HG03342 (cell line): ENCODE data around the gene TMEM164.

ENCODE experiments used
- ATAC-seq: cut with Tn5 transposase; IDR thresholded peaks from one replicate; pipeline ENCODE4 v1.9.1; 2021; ENCODE audit warnings: mild to moderate bottlenecking, moderate library complexity; ENCODE audit not compliant: unreplicated experiment

The TMEM164 gene

GRCh38 chrX:110062919-110063318 is 60.0 kb downstream of the TMEM164 start:
- ATAC-seq: no peak

GRCh38 chrX:110066488-110067225 is 63.7 kb downstream of the TMEM164 start:
- no peak for ATAC-seq

- ATAC-seq: no peak
Observed at GRCh38 chrX:110070970-110071369, 68.1 kb downstream of the TMEM164 start.

GRCh38 chrX:110081320-110081719 is 78.4 kb downstream of the TMEM164 start:
- ATAC-seq: no peak

DNA sequence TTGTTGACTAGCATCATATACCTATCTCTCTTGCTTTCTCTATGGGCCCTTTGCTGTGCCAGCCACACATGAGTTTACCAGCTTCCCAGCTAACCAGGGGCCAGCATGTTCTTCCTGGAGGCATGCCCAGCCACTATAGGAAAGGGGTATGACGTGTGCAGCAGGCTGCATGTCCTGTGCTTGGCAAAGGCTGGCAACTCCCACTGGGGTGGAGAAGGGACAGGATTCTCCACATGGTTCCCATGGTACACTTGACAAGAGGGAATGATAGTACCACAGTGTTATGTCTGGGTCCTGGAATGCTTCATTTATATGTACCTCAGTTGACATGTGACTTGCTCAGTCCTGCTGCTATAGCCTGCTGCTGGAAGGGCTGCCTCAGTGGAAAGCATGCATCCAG is 78.8 kb downstream of the TMEM164 start:
- no peak for ATAC-seq

DNA sequence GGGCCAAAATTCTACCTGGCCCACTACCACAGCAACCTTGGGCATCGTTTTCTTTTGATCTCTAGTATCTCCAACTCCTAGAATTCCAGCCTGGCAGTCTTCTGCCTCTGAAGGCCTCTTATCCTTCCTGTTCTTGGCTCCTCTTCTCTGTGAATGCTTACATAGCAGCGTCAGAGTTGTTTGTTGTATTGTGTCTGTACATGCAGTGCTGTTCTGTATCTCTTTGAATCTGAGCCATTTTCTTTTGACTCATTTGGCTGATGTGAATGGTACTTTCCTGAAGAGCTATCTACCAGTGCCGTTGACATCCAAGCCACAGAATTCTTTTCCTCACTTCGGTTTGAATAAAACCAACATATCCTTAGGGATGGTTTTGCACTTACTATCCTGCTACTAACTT is 79.2 kb downstream of the TMEM164 start:
- ATAC-seq: no peak

DNA sequence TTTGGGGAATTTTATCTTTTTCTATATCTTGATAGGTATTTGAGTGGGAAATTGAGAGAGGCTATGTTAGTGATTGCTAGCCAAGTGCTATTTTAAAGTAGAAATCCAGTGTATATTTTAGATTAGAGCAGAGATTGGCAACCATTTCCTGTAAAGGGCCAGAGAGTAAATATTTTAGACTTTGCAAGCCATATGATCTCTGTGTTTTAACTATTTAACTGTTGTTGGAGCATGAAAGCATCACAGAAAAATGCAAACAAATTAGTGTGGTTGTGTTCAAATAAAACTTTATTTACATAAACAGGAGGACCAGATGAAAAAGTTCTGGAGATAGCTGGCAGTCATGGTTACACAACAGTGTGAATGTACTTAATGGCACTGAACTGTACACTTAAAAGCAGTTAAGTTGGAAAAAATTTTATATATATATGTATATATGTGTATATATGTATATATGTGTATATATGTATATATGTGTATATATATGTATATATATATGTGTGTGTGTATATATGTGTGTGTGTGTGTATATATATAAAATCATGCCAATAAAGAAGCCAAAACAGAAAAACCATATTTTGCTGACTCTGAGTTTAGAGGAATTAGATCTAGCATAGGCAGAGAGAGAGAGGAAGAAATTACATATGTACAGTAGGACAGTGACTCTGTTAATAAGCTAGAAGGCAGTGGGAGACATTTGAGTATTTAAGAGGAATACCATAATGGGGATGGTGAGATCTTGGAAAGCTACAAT is 83.4 kb downstream of the TMEM164 start:
- no peak for ATAC-seq

DNA sequence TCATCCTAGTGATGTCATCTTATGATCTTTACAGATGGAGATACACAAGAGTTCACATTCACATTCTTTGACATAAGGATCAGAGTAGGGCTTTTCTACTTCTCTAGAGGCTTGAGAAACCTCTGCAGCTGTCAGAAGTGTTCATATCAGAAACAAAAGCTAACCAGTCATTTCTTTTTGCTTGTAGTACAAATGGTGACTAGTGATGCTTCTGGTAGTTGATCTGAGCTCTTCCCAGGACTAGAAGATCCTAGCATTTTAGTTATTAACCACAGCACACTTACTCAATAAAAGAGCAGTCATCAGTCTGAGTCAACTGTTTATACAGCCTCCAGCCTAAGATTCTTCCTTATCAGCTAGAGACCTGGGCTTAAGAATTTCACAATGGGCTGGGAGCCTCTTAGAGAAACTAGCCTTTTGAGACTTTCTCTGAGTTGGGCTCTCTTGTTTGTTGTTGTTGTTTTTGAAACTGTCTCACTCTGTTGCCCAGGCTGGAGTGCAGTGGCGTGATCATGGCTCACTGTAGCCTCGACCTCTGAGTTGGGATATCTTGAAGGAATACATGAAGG is 84.1 kb downstream of the TMEM164 start:
- peak; percentile 51 for ATAC-seq

- peak; percentile 16 for ATAC-seq
Observed at GRCh38 chrX:110087485-110088356, 84.8 kb downstream of the TMEM164 start.

DNA sequence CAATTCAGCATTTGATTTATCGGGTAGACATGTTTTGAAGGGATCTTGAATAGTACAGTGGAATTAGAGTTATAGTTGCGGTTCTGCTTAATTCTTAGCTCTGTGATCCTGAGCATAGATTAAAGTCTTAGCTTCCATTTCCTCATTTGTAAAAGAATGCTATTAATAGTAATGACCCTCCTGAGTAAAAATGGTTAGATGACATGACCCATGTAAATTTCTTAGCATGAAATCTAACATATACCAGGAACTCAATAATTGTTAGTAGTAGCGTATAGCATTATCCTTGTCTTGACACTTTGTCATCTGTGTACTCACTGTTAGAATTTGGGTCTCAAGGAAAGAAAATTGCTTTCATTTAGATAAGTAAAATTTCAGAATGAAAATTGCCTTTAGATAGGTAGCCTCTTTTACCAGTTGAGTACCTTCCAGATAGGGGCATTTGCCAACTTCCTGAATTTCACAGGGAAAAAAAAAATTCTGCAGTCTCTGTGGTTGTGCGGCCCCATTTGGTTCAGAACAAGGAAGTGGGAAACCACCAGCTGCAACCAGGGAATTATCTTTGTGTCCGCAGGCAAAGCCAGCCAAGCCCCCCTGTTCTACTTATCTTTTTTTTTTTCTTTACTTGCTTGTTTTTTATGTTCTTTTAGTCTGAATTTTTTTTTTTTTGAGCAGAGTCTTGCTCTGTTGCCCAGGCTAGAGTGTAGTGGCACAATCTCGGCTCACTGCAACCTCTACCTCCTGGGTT is 86.9 kb downstream of the TMEM164 start:
- no peak for ATAC-seq

GRCh38 chrX:110097920-110098319 is 95.0 kb downstream of the TMEM164 start:
- no peak for ATAC-seq

DNA sequence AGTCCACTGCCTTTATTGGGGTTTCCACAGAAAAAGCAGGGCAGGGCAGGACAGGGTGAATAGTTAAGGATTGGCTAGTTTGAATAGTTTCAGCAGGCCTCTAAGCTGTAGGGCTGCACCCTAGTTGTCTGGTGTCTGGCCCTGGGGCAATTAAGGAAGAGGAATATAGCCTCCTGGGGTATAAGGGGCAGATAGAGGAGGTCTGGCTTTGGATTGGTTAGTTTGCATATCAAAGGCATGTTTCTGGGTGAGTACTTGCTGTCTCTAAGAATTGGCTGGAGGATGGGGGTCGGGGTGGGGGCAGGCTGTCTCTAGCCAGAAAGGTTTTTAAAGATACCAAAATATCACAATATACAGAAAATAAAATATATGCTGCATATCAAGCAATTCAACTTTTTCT is 100.4 kb downstream of the TMEM164 start:
- no peak for ATAC-seq

GRCh38 chrX:110104078-110104477 is 101.2 kb downstream of the TMEM164 start:
- no peak for ATAC-seq

GRCh38 chrX:110108381-110108821 is 105.5 kb downstream of the TMEM164 start:
- peak; percentile 81 for ATAC-seq

DNA sequence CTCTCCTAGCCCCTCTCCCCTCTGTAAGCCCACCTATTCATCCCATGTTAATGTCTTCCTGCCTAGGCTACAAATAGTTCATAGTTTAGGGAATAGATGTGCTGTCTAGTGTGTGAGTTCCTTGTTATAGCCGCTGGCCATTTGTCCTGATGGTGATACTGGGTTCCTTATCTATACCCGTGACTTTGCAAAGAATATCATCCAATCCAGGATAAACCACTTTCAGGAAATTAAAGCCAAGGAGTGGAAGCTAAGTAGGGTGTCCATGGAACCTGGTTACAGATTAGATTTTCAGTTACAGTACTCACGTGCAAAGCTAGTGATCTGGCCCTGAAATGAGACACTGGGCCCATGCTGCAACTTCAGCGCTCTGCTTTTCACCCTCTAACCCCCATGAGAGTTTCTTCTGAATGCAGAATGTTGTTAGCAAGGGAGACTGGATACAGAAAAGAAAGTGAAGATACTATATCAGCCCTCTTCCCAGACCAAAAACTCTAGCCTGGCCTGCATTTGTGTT is 111.4 kb downstream of the TMEM164 start:
- no peak for ATAC-seq

DNA sequence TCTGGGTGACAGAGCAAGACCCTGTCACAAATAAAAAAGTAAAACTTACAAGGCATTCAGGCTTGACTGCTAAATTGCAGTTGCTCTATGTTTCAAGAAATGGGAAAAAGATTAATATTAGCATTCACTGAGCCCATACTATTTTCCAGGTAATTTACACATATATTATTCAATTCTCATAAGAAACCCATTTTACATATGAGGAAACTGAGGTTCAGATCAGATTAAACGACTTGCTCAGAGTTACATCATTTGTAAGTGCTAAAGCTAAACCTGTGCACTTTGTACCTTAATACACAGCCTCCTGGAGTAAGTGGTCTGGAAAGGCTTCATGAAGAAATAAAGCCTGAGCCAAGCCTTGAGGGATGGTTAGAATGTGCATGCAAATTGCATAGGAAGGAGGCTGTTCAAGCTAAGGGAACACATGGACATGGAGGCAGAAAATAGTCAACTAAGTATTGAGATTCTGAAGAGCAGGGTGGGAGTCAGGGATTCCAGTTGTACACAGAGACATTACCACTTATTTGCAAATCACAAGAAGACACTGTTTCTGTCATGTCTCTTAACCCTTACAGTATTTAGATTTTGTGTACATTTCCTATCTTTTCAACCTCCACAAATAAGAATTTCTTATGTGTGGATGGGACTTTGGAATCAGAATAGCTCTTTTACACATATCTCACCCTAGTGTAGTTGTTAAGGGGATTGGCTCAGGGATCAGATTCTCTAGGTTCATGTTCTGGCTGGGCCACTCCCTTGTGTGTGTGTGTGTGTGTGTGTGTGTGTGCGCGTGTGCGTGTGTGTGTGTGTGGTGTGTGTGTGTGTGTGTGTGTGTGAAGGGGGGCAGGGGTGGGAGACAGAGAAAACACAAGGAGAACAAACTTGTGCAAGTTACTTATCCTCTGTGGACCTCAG is 113.4 kb downstream of the TMEM164 start:
- no peak for ATAC-seq

DNA sequence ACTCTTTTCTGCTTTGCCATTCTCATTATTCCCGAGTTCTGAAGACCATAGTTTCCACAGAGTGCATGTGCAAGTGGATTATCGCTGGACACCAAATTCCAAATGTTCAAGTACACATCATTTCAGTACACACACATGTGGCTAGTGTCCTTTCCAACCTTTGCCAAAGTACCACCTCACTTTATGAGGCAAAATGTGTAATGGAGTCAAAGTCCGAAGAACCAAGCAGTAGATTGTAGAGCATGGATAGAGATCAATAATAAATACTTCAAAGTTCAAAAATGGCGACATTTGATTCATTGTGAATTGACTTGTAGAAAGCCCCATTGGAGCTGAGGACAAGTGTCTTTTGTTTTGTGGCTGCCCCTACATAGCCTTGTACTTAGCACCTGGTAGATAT is 115.6 kb downstream of the TMEM164 start:
- no peak for ATAC-seq

- no peak for ATAC-seq
Observed at GRCh38 chrX:110119480-110119879, 116.6 kb downstream of the TMEM164 start.

DNA sequence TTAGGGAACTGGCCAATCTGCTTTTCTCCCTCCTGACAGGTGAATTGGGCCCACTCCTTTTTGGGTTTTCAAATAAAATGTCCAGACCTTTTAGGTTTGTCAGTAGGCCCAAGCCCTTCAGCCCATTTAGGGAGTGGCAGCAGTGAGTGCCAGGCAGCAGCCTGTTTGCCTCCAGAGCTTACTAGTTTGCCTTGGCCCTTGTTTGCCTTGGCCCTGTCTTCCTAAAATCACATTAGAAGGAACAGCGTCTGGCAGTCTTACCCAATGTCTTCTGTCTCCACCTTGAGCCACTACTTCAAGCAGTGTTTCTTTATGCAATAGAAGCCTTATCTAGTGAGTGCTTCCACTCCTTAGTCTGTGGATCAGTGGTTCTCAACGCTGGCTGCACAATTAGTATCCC is 117.1 kb downstream of the TMEM164 start:
- no peak for ATAC-seq
